8988T (cell line): ENCODE measurements around the gene BMP8B.

Source experiments
- DNase-seq: peaks from one replicate; pipeline ENCODE4 v3.0.0; 2011

BMP8B gene

GRCh38 chr1:39721664-39722063 lies 67.0 kb downstream of the BMP8B start:
- no peak for DNase-seq

GRCh38 chr1:39720094-39720999 lies 68.3 kb downstream of the BMP8B start:
- no peak for DNase-seq

- DNase-seq = no peak
Measured at GRCh38 chr1:39717809-39718208, 70.9 kb downstream of the BMP8B start.

- no peak for DNase-seq
Measured at GRCh38 chr1:39713557-39713956, 75.1 kb downstream of the BMP8B start.

- no peak for DNase-seq
Measured at GRCh38 chr1:39711966-39712340, 76.7 kb downstream of the BMP8B start.

- DNase-seq = no peak
Measured at GRCh38 chr1:39711104-39711965, 77.3 kb downstream of the BMP8B start.

- DNase-seq = no peak
Measured at GRCh38 chr1:39707506-39707905, 81.2 kb downstream of the BMP8B start.
